Lung microvascular endothelial cell (primary cell): ENCODE data around the gene TCF15. TPM values are rescaled to one million over a fixed set of nuclear protein-coding genes. Genes with fewer than 3 reads are reported as not detected.
"Not testable (repeated sequence)": the region's sequence is repeated elsewhere in the genome, so short reads cannot be mapped to it uniquely, and the experiment has no call there.

Experiments used
- DNase-seq, 2 donors: peaks; one replicate each; pipeline versions ENCODE4 v3.0.0 to v3.0.0-alpha.2; 2010; ENCODE audit warnings: low read depth in 2 of 2
- total RNA-seq: library from RNA; depleted of rRNA; stranded (reverse); fragments of >200 nt; gene quantifications from 2 replicates; pipeline ENCODE4 v1.2.1, GENCODE V29; 2014

Gene TCF15
- total RNA-seq, 1 donor from 2014 or later = 0.60 TPM

DNA sequence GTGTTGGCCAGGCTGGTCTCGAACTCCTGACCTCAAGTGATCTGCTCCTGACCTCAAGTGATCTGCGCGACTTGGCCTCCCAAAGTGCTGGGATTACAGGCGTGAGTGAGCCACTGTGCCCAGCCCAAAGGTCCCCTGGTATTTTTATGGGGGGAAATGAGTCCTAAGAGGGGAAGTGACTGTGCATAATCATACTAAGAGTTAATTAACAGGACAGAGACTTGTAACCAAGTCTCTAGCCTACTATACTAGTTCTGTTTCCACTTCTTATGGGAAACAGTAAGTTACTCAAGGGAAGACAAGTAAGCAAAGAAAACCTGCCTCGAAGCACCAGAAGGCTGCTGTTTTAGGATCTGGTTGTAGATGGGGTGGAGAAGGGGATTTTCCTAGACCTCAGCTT is 27.9 kb downstream of the TCF15 start:
- no peak for DNase-seq

DNA sequence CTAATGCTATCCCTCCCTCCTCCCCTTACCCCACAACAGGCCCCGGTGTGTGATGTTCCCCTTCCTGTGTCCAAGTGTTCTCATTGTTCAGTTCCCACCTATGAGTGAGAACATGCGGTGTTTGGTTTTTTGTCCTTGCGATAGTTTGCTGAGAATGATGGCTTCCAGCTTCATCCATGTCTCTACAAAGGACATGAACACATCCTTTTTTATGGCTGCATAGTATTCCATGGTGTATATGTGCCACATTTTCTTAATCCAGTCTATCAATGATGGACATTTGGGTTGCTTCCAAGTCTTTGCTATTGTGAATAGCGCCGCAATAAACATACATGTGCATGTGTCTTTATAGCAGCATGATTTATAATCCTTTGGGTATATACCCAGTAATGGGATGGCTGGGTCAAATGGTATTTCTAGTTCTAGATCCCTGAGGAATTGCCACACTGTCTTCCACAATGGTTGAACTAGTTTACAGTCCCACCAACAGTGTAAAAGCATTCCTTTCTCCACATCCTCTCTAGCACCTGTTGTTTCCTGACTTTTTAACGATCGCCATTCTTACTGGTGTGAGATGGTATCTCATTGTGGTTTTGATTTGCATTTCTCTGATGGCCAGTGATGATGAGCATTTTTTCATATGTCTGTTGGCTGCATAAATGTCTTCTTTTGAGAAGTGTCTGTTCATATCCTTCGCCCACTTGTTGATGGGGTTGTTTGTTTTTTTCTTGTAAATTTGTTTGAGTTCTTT is 31.0 kb downstream of the TCF15 start:
- not testable (repeated sequence) for DNase-seq

DNA sequence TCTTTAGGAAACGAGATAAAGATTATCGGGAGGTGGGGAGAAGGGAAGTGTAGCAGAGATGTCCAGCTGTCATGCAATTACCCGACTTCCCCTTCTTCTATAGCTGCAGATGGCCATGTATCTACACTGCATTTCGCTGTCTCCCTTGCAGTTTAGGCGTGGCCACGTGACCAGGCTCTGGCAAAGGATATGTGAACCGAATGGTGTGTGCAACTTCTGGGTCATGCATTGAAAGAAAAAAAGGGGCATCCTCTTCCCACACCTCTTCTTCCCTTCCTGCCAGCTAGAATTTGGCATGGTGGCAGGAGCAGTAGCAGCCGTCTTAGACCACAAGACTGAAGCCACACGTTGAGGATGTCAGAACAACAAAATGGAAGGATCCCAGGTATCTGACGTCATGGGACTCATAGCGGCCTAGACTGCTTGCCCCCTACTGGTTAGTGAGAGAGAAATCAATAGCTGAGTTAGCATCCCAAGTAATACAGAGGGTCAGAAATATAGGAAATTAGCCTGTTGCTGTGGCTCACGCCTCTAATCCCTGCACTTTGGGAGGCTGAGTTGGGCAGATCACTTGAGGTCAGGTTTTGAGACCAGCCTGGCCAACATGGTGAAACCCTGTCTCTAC is 32.8 kb downstream of the TCF15 start:
- peak; percentile 30 to 83 for DNase-seq

DNA sequence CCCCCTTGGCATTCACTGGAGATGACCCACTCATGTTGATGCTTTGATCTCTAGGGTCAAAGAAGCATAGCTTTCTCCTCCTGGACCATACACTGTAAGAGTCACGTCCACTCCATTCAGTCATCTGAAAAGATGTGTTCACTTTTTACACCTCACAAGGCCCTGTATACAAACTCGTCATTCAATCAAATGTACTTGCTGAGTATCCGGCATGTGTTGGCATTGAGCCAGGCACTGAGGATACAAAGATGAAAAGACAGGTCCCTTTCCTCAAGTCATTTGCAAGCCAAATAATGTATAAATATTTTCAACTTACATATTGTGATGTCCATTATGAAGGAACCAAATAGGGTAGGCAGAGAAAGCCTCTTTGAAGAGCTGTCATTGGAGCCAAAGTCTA is 34.0 kb downstream of the TCF15 start:
- peak; percentile 16 to 56 for DNase-seq

DNA sequence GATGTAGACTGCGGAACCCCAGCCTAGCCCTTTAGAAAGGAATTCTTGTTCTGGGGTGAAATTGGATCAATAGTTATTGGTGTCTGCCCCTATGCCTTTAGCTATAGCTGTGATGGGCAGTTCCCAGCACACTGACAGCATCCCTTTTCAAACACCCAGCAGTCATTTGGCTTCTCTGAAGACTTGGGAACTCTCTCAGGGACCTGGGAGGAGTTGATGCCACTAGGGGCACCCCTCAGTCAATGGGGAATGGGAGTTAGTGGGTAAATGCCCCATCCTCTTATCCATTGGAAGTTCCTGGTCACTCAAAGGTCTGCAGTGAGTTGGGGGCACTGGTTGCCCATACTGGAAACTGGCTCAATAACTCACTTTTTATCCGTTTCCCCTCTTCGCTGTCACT is 34.9 kb downstream of the TCF15 start:
- no peak for DNase-seq

DNA sequence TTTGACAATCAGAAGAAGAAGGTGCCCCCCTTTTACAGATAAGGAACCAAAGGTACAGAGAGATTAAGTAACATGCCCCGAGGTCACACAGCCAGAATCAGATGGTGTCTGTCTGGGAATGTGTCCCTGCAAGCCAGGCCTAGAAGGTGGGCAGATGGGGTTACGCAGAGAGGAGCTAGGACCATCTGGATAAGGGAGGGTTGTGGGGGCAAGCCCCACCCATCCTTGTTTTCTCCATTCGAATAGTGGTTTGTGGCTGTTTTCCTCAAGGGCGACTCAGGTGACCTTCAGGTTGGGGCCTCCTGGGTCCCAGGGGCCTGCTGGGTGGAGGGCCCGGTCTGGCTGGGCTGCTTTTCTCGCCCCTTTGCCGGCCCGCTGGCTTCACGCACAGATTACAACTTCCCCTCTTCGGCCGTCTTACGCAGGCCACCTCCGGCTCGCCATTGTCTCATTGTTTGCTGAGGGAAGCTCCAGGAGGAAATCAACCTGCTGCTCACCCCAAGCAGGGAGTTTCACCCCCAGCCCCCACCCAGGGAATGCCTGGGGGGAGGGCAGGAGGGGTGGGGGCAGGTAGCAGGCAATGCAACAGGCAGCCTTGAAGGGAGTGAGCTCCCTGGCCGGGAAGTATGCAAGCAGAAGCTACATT is 35.7 kb downstream of the TCF15 start:
- peak in 1 of 2 donors; percentile 44 for DNase-seq

DNA sequence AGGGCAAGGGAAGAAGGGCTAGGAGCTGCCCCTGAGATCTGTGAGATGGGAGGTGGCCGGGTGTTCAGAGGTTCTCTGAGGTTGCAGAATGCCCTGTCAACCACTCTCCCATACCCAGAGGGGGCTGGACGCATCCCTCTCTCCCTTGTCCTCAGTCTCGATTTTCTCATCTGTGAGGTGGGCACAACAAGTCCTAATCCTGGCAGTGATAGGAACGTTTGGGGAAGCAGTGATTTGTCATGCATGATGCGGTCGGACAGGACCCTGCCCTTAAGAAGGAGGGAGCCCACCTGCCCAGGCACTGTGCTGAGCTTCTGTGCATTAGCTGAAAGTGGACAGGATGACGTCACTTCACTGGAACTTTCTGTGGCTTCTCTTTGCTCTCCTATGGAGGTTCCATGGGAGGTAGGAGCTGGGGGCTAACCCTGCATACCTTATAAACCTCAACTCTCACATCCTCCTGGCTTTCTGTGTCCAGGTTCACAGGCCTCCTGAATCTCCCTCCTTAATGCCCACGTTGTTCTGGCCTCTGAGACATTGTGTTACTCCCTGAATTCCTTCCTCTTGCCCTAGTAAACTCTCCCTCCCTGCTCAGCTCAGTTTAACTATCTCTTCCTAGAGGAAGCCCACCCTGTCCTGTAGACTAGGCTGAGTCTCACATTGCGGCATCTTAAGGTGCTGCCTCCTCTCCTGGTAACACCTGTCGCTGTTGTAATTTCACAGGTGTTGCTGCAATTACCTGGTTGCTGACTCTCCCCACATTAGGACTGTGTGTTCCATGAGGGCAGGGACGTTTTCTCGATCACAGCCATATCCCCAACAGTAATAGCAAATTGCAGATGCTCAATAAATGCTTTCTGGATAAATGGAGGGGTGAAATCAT is 36.5 kb downstream of the TCF15 start:
- DNase-seq = no peak

DNA sequence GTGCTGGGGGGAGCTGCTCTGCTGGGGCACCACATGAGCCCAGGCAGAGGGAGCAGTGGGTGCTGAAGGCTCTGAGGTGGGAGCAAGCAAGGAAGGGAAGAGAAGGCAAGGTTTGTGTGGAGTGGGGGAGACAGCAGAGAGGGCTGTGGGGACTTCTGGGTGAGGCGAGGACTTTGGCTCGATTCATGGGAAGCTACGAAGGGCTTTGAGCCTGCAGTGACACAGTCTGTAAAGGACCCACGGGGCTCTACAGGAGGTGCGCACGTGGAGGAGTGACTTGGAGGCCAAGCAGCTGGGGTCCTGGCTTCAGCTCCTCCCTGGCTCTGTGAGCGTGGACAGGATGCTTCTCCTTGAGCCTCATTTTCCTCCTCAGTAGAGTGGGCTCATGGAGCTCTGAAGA is 37.4 kb downstream of the TCF15 start:
- DNase-seq = no peak

DNA sequence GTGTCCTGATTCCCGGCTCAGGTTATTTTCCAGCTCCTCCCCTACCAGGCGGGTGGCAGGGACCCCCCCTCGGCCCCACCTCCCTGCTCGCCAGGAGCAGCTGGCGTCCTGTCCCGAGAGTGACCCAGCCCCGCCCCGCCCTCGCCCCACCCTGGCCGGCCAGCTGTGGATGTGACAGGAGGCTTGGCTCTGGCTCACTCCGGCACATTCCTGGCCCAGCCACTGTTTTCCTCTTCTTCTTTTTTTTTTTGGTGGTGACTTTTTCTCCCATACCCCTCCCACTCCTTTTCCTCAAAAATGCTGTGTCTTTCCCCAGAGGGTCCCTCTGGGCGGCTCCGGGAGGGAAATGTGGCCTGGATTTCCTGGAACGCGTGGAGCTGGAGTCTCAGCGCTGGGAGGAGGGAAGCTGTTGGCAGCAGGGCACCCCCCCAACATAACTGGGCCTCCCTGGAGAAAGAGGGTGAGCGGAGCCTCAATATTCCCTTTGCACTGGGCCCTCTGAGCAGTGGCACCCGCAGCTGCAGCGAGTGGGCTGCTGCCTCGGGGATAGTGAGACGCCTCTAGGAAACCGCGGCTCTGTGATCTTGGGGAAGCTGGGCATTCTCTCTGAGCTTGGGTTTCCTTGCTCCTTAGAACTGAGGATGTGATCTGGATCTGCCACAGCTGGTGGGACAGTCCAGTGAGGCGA is 38.2 kb downstream of the TCF15 start:
- peak in 1 of 2 donors; percentile 68 for DNase-seq

DNA sequence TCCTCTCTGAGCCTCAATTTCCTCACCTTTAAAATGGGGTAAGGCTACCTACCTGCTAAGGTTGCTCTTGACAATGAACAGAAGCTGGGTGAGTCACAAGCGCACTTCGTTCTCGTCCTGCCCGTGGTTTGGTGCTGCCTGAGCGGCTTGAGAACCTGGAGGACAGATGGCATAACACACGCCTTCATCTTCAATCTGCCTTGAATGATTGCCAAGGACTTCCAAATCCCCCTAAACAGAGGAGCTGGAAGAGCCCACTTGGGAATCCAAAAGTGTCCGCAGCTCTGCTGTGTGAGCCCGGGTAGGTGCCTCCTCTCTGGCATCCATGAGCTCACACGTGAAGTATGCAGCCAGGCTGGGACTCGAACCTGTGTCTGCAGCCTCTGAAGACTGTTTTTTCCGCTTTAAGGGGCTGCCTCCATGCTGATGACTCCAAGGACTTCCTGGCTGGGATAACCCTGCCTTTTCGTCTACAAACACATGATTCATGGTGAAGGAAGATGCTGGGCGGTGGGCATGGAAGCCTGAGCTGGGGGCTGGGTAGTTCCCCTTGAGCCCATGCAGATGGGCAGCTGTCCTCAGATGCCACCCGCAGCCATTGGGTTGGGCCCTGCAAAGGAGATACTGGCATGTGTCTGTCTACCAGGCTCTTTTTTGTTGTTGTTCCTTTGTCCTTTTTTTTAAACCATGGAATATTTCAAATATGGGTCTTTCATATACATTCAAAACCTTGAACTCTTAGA is 41.3 kb downstream of the TCF15 start:
- DNase-seq = no peak

DNA sequence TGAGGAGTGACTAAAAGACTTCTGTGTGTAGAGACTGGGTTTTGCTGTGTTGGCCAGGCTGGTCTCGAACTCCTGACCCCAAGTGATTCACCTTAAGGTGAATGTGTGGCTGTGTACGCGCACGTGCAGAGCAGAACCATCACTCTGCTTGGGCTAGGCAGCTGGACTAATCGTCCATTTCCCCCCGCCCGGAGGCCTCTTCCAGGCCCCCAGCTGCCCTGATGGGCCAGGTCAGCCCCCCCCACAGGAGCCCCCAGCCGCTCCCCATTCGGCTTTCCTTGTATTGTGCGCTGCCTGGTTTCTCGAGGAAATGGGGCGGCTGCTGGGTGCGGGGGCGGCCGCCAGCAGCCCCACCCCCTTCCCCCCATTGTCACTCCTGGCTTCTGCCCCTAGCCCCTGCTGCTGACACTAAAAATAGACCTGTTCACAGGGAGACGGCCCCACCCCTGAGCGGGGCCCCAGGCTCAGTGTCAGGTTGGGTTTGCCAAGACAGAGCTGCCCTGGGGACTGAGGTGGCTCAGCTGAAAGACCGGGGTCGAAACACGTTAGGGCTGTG is 41.9 kb downstream of the TCF15 start:
- no peak for DNase-seq

DNA sequence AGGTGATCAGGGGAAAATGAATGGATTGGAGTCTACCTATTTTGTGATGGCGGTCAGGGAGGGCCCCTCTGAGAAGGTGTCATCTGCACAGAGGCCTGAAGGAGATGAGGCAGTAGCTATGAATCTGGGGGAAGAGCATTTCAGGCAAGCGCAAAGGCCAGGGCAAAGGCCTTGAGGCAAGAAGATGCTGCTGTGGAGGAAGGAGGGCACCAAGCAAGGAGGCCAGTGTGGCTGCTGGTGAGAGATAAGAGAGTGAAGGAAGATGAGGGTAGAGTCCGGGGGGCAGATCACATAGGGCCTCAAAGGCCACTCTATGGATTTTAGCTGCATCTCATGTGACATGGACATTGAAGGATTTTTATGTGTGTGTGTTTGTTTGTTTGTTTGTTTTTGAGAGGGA is 45.9 kb downstream of the TCF15 start:
- DNase-seq = no peak

DNA sequence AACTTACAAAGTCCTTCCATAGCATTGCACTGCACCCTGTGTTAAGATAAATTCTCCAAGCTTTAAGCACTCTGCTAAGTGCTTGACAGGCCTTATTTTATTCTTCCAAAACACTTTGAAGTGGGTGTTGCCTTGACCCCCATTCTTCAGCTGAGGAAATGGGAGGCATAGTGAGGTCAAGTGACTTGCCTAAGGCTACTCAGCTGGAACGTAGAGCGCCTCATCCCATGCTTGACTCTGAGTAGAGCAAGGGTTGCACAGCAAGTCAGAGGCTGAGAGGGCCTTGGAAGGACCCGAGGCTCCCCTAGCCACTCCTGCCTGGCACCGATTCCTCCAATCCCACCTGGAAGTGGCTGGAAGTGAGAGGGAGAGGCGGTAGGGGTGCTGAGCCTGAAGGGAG is 46.9 kb downstream of the TCF15 start:
- no peak for DNase-seq

DNA sequence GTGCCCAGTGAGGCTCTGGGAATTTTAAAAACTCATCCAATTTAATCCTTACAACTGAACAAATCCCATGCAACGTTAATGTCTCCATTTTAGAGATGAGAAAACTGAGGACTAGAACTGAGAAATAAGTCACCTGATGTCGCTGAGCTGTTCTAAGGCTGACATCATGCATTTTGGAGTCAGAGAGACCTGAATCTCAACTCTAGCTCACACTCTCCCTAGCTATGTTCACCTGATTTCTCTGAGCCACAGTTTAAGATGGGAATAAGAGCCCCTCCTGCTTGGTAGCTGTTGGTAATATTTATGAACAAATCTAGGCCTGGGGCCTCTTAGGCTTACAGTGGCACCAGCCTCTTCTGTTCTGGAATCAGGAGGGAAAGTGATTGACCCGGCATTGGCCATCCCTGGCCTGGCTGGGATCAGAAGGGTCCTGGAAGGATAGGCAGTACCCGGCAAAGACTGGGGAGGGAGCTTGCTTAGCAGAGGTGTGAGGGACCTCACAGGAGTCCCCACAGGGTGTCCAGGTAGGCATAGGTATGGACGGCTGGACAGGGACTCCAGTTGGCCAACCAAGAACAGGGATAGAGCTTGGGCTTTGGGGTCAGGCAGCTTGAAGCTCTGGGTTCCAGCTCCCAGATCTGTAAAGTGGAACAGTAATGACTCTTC is 47.7 kb downstream of the TCF15 start:
- DNase-seq = no peak

DNA sequence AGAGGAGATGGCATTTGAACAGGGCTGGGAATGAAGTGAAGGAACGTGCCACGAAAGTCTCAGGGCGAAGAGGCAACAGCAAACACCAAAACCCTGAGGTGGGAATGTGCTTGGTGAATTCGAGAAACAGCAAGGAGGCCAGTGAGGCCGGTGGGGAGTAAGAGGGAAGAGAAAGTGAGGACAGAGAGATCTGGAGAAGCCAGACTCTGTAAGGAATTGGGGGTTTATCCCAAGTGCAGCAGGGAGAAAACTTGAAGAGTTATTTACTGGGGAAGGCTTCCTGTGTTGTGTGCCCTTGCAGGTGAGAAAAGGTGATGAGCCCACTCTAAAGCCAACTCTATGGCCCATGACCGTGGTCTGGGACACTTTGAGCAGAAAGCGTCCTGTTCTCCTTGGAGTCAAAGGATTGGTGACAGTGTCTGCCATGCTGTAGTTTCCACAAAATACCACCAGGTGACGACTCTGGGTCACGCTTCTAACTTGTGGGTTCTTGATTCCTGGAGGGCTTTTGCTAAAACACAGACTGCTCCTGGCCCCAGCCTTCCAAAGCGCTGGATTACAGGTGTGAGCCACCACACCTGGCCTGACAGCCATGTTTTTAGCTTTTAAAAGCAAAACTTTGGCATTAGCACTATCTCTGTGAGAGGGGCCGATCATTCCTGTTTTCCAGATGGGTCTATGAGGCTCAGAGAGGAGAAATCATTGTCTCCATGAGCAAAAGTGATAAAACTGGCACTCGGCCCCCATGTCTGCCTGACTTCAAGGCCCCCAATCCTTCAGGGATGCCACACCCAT is 48.5 kb downstream of the TCF15 start:
- peak; percentile 70 to 86 for DNase-seq

DNA sequence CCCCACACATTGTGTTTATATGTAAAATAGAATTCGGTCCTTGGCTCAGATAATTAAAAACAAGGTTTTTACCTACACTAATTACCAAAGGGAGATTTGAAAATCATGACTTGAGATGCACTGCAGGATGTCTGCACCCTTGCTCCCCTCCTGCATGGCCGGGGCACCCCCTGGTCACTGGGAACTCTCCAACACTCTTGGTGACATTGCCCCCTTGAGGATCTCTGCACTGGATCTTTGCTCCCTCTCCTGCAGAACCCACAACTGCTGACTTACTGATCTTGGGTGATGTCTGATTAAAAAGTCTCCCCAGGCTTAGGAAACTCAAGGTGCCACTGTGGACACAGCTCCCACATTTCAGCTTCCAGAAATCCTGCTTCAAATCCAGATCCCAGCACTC is 49.4 kb downstream of the TCF15 start:
- no peak for DNase-seq

DNA sequence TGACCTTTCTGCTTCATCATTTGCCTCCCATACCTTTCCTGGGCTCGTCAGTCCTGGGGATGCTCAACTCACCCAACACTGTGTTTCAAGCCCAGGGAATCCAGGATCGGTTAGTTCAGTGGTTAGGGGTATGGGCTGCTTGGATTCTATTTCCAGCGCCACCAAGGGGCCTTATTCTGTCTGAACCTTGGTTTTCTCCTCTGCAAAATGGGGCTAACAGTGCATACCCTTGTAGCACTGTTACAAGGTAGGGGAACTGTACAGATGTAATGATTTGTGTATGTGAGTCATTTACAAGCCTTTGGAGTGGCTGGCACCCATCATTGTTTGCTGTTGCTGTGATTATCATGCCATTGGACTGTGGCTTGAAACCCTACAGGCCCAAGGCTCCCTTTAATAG is 52.0 kb downstream of the TCF15 start:
- no peak for DNase-seq

DNA sequence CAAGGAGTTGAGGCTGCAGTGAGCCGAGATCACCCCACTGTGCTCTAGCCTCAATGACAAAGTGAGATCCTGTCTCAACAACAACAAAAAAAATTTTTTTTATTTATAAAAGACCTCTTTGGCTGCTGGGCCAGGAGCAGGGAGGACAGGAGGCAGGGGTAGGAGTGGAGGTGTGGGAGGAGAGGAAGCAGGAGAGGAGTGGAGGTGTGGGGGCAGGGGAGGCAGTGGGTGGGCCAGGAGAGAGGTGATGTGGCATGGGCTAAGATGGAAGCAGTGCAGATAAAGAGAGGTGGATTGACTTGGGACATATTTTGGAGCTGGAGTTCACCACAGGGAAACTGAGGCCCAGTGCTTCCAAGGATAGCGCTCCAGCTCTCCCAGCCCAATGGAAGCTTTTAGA is 53.1 kb downstream of the TCF15 start:
- no peak for DNase-seq

DNA sequence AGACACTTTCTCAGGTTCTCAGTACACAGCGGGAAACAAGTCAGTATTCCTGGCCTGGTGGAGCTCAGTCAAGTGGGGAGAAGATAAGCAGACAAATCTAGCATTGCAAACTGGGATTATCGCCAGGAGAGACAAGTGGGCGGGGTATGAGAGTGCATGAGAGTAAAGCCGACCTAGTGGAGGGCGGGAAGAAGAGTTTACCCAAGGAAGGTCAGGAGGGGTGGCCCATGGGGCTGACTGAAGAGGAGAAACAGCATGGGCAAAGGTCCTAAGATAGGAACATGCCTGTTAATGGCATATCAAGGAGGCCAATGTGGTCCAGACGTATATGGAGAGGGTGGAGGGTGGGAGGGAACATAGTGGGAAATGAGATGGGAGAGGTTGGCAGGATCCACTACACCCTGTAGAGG is 54.1 kb downstream of the TCF15 start:
- DNase-seq = no peak
